Measurements from ENCODE around the gene SORCS3. TPM values are rescaled to one million over a fixed set of nuclear protein-coding genes. Genes with fewer than 3 reads are reported as not detected.
A peak's percentile ranks its signal among the peaks of the same experiment; 100 is the strongest.

Gene SORCS3
- total and polyA plus RNA-seq, 7 donors, result 0.15 to 1.1 (median 0.33) TPM; not detected in 2

- Histone ChIP-seq H3K36me3 (no peaks in the 10 kb centered on the region), H3K9me3 (no peaks in the 10 kb centered on the region), H3K27ac (no peak overlapping the region), H3K4me1 (no peaks in the 10 kb centered on the region), H3K27me3 (no peaks in the 10 kb centered on the region), H3K4me3 (no peak overlapping the region)
- TF ChIP-seq CTCF (IDR thresholded peaks at IDR 0.05) (no peak), POLR2A (IDR thresholded peaks at IDR 0.05) (no peak), EP300 (IDR thresholded peaks at IDR 0.05) (no peak), POLR2AphosphoS5 (IDR thresholded peaks at IDR 0.05) (no peak)
- 70 to 76% methylated on average over 6 of the region's 6 CpGs for WGBS, 2 donors
- intact Hi-C loops (cut with DNase I), result no loop called here
- no peak for DNase-seq
Measured at GRCh38 chr10:104924101-104924795, 283.2 kb downstream of the SORCS3 start.

GRCh38 chr10:104925232-104925851 lies 284.3 kb downstream of the SORCS3 start:
- WGBS, 2 donors, result 31 to 40% methylated on average over 3 of the region's 3 CpGs
- no peak for DNase-seq
- H3K4me3 ChIP-seq, result no peak overlapping the region
- H3K27ac ChIP-seq, result no peak overlapping the region
- H3K36me3 ChIP-seq, result no peaks in the 10 kb centered on the region
- no peaks in the 10 kb centered on the region for H3K9me3 ChIP-seq
- intact Hi-C loops (cut with DNase I), result no loop called here
- H3K27me3 ChIP-seq, result no peaks in the 10 kb centered on the region
- no peak for TF ChIP-seq POLR2AphosphoS5 (IDR thresholded peaks at IDR 0.05)
- TF ChIP-seq EP300 (IDR thresholded peaks at IDR 0.05), result no peak
- peak in 2 of 4 experiments; percentile 21 to 48 for TF ChIP-seq CTCF (IDR thresholded peaks at IDR 0.05)
- no peaks in the 10 kb centered on the region for H3K4me1 ChIP-seq

- no peak overlapping the region for H3K27ac ChIP-seq
- WGBS, 2 donors, result 73 to 74% methylated on average over 2 of the region's 2 CpGs
- H3K27me3 ChIP-seq, result no peaks in the 10 kb centered on the region
- no peaks in the 10 kb centered on the region for H3K36me3 ChIP-seq
- TF ChIP-seq POLR2AphosphoS5 (IDR thresholded peaks at IDR 0.05) (no peak), CTCF (IDR thresholded peaks at IDR 0.05) (no peak), POLR2A (IDR thresholded peaks at IDR 0.05) (no peak), EP300 (IDR thresholded peaks at IDR 0.05) (no peak)
- H3K4me3 ChIP-seq, result no peak overlapping the region
- H3K4me1 ChIP-seq, result no peaks in the 10 kb centered on the region
- no peak for DNase-seq
- H3K9me3 ChIP-seq, result no peaks in the 10 kb centered on the region
- intact Hi-C loops (cut with DNase I), result no loop called here
Measured at GRCh38 chr10:104928734-104929133, 287.6 kb downstream of the SORCS3 start.

GRCh38 chr10:104931612-104932134 lies 290.6 kb downstream of the SORCS3 start:
- Histone ChIP-seq H3K27me3 (no peaks in the 10 kb centered on the region), H3K4me3 (no peak overlapping the region), H3K9me3 (no peaks in the 10 kb centered on the region), H3K4me1 (no peaks in the 10 kb centered on the region), H3K27ac (no peak overlapping the region), H3K36me3 (no peaks in the 10 kb centered on the region)
- 67 to 72% methylated on average over 2 of the region's 2 CpGs for WGBS, 2 donors
- intact Hi-C loops (cut with DNase I), result no loop called here
- no peak for TF ChIP-seq POLR2A (IDR thresholded peaks at IDR 0.05)
- TF ChIP-seq CTCF (IDR thresholded peaks at IDR 0.05), result no peak
- no peak for TF ChIP-seq POLR2AphosphoS5 (IDR thresholded peaks at IDR 0.05)
- no peak for TF ChIP-seq EP300 (IDR thresholded peaks at IDR 0.05)
- DNase-seq, result no peak

Measured in sigmoid colon (tissue), 7 donors.